SK-N-MC (cell line): ENCODE data around the gene HOXB9.

Experiments
- EZH2 ChIP-seq: fragments of 200-600 bp; sonication (generic); IDR thresholded peaks from one replicate; pipeline ENCODE4 v1.6.1; 2017; ENCODE audit warnings: antibody characterized with exemption
- FOXP2 ChIP-seq: optimal IDR thresholded peaks from 2 replicates; pipeline ENCODE3; 2011; ENCODE audit warnings: mild to moderate bottlenecking, moderate library complexity; ENCODE audit not compliant: insufficient read depth; ENCODE audit errors: extremely low read length, control extremely low read depth
- POLR2AphosphoS5 ChIP-seq: IDR thresholded peaks from 2 replicates; pipeline ENCODE4 v1.6.1; 2012; ENCODE audit warnings: mild to moderate bottlenecking, low read depth, low read length, borderline replicate concordance

GRCh38 chr17:48637323-48638260 is 11.4 kb upstream of the HOXB9 start:
- no peak for TF ChIP-seq POLR2AphosphoS5
- no peak for TF ChIP-seq EZH2
- TF ChIP-seq FOXP2, result no peak
